ENCODE measurements around the gene USP31. TPM values are rescaled to one million over a fixed set of nuclear protein-coding genes. Genes with fewer than 3 reads are reported as not detected.
"Not testable (repeated sequence)": the region's sequence is repeated elsewhere in the genome, so short reads cannot be mapped to it uniquely, and the experiment has no call there.

USP31 gene
- total and polyA plus RNA-seq, 11 donors: 9.2 to 49.9 (median 23.8) TPM

GRCh38 chr16:23147666-23148065, 1.6 kb downstream of the USP31 start:
- H3K9me3 ChIP-seq: no peaks in the 10 kb centered on the region
- TF ChIP-seq CTCF (IDR thresholded peaks at IDR 0.05) (no peak), POLR2A (IDR thresholded peaks at IDR 0.05) (no peak)
- ATAC-seq: no peak
- H3K4me3 ChIP-seq: peak overlapping the region in 10 of 12 donors; percentile 66 to 95 (median 82)
- intact Hi-C loops (cut with DNase I): loop anchor here in 9 of 10 donors (2.0 to 10.0 kb wide), 7 partner anchors 17 to 953 kb away; no protein-coding TSS in a partner anchor
- no peaks in the 10 kb centered on the region for H3K27me3 ChIP-seq
- peak overlapping the region in 3 of 12 donors; percentile 3 to 49 (median 20) for H3K27ac ChIP-seq
- WGBS, 4 donors: 74 to 81% (median 79%) methylated on average over 4 of the region's 4 CpGs
- DNase-seq: no peak
- H3K36me3 ChIP-seq: no peaks in the 10 kb centered on the region
- peaks cover 4 to 64% (median 45%) of the 10 kb centered on the region in 12 donors for H3K4me1 ChIP-seq

GRCh38 chr16:23146877-23147601, 2.2 kb downstream of the USP31 start:
- no peaks in the 10 kb centered on the region for H3K27me3 ChIP-seq
- TF ChIP-seq CTCF (IDR thresholded peaks at IDR 0.05): no peak
- TF ChIP-seq POLR2A (IDR thresholded peaks at IDR 0.05): no peak
- peaks cover 4 to 70% (median 46%) of the 10 kb centered on the region in 12 donors for H3K4me1 ChIP-seq
- no peaks in the 10 kb centered on the region for H3K9me3 ChIP-seq
- DNase-seq (no peak), ATAC-seq (no peak)
- intact Hi-C loops (cut with DNase I): loop anchor here in 9 of 10 donors (2.0 to 10.0 kb wide), 6 partner anchors 16 to 952 kb away; no protein-coding TSS in a partner anchor
- WGBS, 4 donors: 65 to 72% (median 67%) methylated on average over 17 of the region's 17 CpGs
- no peaks in the 10 kb centered on the region for H3K36me3 ChIP-seq
- H3K27ac ChIP-seq: peak overlapping the region in 5 of 12 donors; percentile 14 to 49 (median 24)
- peak overlapping the region in 4 of 12 donors; percentile 66 to 95 (median 86) for H3K4me3 ChIP-seq

- WGBS, 4 donors: 23 to 46% (median 44%) methylated on average over 3 of the region's 3 CpGs
- Histone ChIP-seq H3K4me1 (peaks cover 4 to 84% (median 49%) of the 10 kb centered on the region in 12 donors), H3K27me3 (no peaks in the 10 kb centered on the region), H3K27ac (peak overlapping the region in 5 of 12 donors; percentile 10 to 49 (median 22)), H3K4me3 (no peak overlapping the region), H3K36me3 (no peaks in the 10 kb centered on the region), H3K9me3 (no peaks in the 10 kb centered on the region)
- no peak for ATAC-seq
- DNase-seq: no peak
- intact Hi-C loops (cut with DNase I): loop anchor here in 9 of 10 donors (2.0 to 10.0 kb wide), 6 partner anchors 15 to 951 kb away; no protein-coding TSS in a partner anchor
- TF ChIP-seq POLR2A (IDR thresholded peaks at IDR 0.05) (no peak), CTCF (IDR thresholded peaks at IDR 0.05) (no peak)
These were observed 3.6 kb downstream of the USP31 start for GRCh38 chr16:23145608-23146007.

GRCh38 chr16:23145186-23145585, 4.1 kb downstream of the USP31 start:
- intact Hi-C loops (cut with DNase I): loop anchor here in 9 of 10 donors (5.0 to 10.0 kb wide), 5 partner anchors 33 to 950 kb away; no protein-coding TSS in a partner anchor
- 63 to 70% (median 69%) methylated on average over 4 to 6 of the region's 6 CpGs for WGBS, 4 donors

GRCh38 chr16:23144393-23144792, 4.9 kb downstream of the USP31 start:
- intact Hi-C loops (cut with DNase I): loop anchor here in 1 of 10 donors (10.0 kb wide), 1 partner anchor 950 kb away; no protein-coding TSS in a partner anchor
- ATAC-seq: not testable (repeated sequence)
- WGBS, 4 donors: 94 to 97% (median 97%) methylated on average over 9 of the region's 9 CpGs

More at GRCh38 chr16:23145186-23145585, 4.1 kb downstream of the USP31 start:
- Histone ChIP-seq H3K27me3 (no peaks in the 10 kb centered on the region), H3K9me3 (no peaks in the 10 kb centered on the region), H3K36me3 (no peaks in the 10 kb centered on the region), H3K27ac (peak overlapping the region in 4 of 12 donors; percentile 10 to 49 (median 21)), H3K4me3 (no peak overlapping the region), H3K4me1 (peaks cover 4 to 87% (median 51%) of the 10 kb centered on the region in 12 donors)
- ATAC-seq: no peak
- DNase-seq: no peak
- no peak for TF ChIP-seq CTCF (IDR thresholded peaks at IDR 0.05)

More at GRCh38 chr16:23144393-23144792, 4.9 kb downstream of the USP31 start:
- H3K27me3 ChIP-seq, DNase-seq, H3K4me3 ChIP-seq, H3K9me3 ChIP-seq, H3K36me3 ChIP-seq: not testable (repeated sequence)
- H3K27ac ChIP-seq: peak overlapping the region in 2 of 12 donors; percentile 61 to 80
- H3K4me1 ChIP-seq: peaks cover 4 to 89% (median 47%) of the 10 kb centered on the region in 12 donors
